GM19240 (cell line): ENCODE measurements around the gene TMED9.
"Not testable (repeated sequence)": the region's sequence is repeated elsewhere in the genome, so short reads cannot be mapped to it uniquely, and the experiment has no call there.

ENCODE experiments used
- DNase-seq: peaks from one replicate; pipeline ENCODE4 v3.0.0; 2011; ENCODE audit warnings: low spot score; ENCODE audit not compliant: insufficient read length

The TMED9 gene

GRCh38 chr5:177592010-177592834, at the start of gene TMED9:
Gene TMED9, plus strand, starts transcription at chr5:177592203. Its CDS starts 12 bp downstream, at chr5:177592215.
- DNase-seq, result peak; percentile 74

- no peak for DNase-seq
Measured at GRCh38 chr5:177542816-177543465, 49.1 kb upstream of the TMED9 start.

GRCh38 chr5:177545487-177546257, 46.3 kb upstream of the TMED9 start:
- DNase-seq, result no peak

- DNase-seq, result no peak
Measured at GRCh38 chr5:177546258-177546741, 45.7 kb upstream of the TMED9 start.

- no peak for DNase-seq
Measured at GRCh38 chr5:177547736-177548135, 44.3 kb upstream of the TMED9 start.

- no peak for DNase-seq
Measured at GRCh38 chr5:177548495-177548894, 43.5 kb upstream of the TMED9 start.

GRCh38 chr5:177550122-177550521, 41.9 kb upstream of the TMED9 start:
- DNase-seq, result no peak

- no peak for DNase-seq
Measured at GRCh38 chr5:177552839-177553455, 39.1 kb upstream of the TMED9 start.

GRCh38 chr5:177553671-177554429, 38.2 kb upstream of the TMED9 start:
- peak; percentile 59 for DNase-seq

- DNase-seq, result peak; percentile 100
Measured at GRCh38 chr5:177554474-177555111, 37.4 kb upstream of the TMED9 start, which contains the start of gene FAM193B. Gene FAM193B, minus strand, starts transcription at chr5:177554563. Its CDS starts 105 bp downstream, at chr5:177554458.

- DNase-seq, result no peak
Measured at GRCh38 chr5:177555228-177555627, 36.8 kb upstream of the TMED9 start.

GRCh38 chr5:177555665-177556064, 36.3 kb upstream of the TMED9 start:
- DNase-seq, result no peak

- DNase-seq, result no peak
Measured at GRCh38 chr5:177557041-177557647, 34.9 kb upstream of the TMED9 start.

GRCh38 chr5:177557796-177558195, 34.2 kb upstream of the TMED9 start:
- no peak for DNase-seq

- DNase-seq, result not testable (repeated sequence)
Measured at GRCh38 chr5:177559446-177559941, 32.5 kb upstream of the TMED9 start.

- DNase-seq, result no peak
Measured at GRCh38 chr5:177565046-177565445, 27.0 kb upstream of the TMED9 start.

- no peak for DNase-seq
Measured at GRCh38 chr5:177568326-177568725, 23.7 kb upstream of the TMED9 start.

- DNase-seq, result no peak
Measured at GRCh38 chr5:177569894-177570293, 22.1 kb upstream of the TMED9 start.

- no peak for DNase-seq
Measured at GRCh38 chr5:177575488-177575887, 16.5 kb upstream of the TMED9 start.
